ENCODE results near the gene CMTM2. TPM values are rescaled to one million over a fixed set of nuclear protein-coding genes. Genes with fewer than 3 reads are reported as not detected.
"Not testable (repeated sequence)": the region's sequence is repeated elsewhere in the genome, so short reads cannot be mapped to it uniquely, and the experiment has no call there.

The CMTM2 gene
- total RNA-seq, 1 donor from 2014 or later: 1.5 TPM

DNA sequence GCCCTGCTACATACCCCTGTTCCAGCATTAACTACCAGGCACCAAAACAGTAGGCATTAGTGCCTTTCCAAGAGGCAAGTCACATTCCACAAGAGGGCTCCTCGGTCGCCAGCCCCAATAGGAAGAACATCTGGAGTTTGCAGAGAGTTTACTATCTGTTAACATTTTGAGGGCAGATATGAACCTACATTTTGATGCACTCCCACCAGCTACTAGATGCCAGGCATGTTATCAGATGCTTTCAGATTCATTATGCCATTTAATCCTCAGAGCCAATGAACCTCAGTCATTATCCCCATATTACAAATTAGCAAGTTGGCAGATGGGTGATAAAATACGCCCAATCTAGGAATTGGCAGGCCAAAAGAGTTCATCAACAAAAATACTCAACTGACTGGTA is 4.2 kb upstream of the CMTM2 start:
- ATAC-seq (no peak), DNase-seq (ENCODE audit: low spot score) (no peak)
- intact Hi-C loops (cut with DNase I): no loop called here

GRCh38 chr16:66576296-66576695 is 3.0 kb upstream of the CMTM2 start:
- intact Hi-C loops (cut with DNase I): no loop called here
- ATAC-seq (peak; percentile 31), DNase-seq (ENCODE audit: low spot score) (no peak)

GRCh38 chr16:66580605-66581209 is 1.4 kb downstream of the CMTM2 start:
- no peak for DNase-seq (ENCODE audit: low spot score)
- ATAC-seq: peak; percentile 73
- intact Hi-C loops (cut with DNase I): no loop called here

DNA sequence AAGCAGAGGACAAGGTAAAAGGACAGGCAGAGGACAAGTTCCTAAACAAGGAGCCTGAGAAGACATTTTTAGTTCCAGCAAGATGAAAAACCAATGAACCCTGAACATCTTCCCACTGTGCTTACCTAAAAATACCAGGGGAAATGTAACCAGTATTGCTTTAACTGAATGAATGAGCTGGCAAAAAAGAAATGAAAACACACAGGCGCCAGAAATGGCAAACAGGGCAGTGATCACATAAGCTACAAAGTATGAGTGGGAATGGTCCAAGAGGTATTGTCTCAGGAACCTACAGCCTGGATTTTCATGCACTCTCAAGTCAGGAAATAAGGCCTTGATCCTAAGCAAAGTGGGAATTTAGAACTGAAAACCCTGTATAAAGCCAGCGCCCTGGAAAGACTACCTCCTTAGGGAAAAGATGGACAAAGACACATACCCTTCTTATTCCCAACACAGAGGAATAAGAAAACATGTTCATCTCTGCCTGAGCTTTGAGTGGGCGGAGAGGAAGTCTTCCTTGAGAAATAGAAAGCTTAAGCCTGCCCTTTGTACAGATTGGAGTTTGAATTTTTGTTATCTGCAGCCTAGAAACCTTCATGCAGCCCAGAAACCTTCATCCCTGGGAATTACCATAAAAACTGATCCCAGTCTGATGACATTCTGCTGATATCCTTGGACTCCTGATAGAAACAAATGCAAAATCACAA is 2.1 kb downstream of the CMTM2 start:
- no peak for DNase-seq (ENCODE audit: low spot score)
- intact Hi-C loops (cut with DNase I): no loop called here
- ATAC-seq: peak; percentile 34

DNA sequence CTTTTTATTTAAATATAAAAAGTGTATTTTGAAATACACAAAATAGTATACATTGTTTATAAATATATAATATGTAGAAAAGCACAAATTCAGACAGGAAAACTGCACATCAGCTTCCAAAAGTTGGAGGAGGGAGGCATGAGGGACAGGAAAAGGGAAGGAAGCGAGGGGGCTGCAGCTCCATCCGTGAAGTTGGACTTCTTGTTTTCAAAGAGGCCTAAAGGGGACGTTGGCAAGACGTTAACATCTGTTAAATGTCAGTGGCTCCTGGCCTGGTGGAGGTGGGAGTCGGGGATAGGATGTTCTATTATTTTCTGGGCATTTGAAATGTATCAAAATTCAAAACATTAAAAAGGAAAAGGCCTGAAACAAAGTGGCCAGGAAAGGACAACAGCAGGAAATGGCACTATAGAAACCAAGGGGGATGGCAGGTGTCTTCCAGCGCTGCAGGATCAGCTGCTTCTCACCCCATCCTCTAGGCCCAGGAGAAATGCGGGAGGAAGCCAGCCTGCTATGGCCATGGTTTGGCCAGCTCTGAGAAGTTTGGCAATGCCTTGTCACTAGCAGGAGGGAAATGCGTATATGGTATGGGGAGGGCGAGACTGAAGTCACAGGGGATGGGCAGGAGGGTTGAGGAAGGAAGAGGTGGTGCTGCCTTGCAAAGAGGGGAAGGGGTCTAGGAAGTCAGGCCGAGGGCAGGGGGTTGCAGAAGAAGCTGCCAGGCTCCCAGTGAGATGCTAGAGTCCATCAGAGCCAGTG is 6.4 kb downstream of the CMTM2 start:
- ATAC-seq: peak; percentile 38
- DNase-seq (ENCODE audit: low spot score): no peak
- intact Hi-C loops (cut with DNase I): no loop called here

- intact Hi-C loops (cut with DNase I): no loop called here
- DNase-seq (ENCODE audit: low spot score) (no peak), ATAC-seq (no peak)
These were observed 8.8 kb downstream of the CMTM2 start for GRCh38 chr16:66587881-66588600.

- ATAC-seq (peak; percentile 87), DNase-seq (ENCODE audit: low spot score) (no peak)
- intact Hi-C loops (cut with DNase I): no loop called here
These were observed 9.9 kb downstream of the CMTM2 start for GRCh38 chr16:66588981-66589713.

GRCh38 chr16:66590322-66590721 is 11.1 kb downstream of the CMTM2 start:
- ATAC-seq (peak; percentile 17), DNase-seq (ENCODE audit: low spot score) (no peak)
- intact Hi-C loops (cut with DNase I): no loop called here

DNA sequence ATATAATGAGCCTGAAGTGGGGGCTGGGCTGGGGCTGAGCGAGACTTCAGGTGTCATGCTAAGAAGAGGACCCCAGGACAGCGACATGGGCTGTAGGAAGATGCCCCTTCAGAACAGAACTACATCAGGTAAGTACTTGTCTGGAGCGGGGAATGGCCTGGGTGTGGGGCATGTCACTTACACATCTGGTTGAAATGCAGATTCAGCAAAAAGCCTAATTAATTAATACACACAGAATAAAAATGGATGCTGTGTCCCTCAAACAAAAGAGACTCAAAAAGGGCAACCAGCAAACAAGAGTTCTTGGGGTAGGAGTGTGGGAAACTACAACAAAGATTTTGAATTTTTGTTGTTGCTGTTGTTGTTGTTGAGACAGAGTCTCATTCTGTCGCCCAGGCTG is 11.8 kb downstream of the CMTM2 start:
- ATAC-seq (no peak), DNase-seq (ENCODE audit: low spot score) (no peak)
- intact Hi-C loops (cut with DNase I): no loop called here

- no peak for ATAC-seq
- DNase-seq (ENCODE audit: low spot score): no peak
- intact Hi-C loops (cut with DNase I): no loop called here
These were observed 13.0 kb downstream of the CMTM2 start for GRCh38 chr16:66592241-66592640.

DNA sequence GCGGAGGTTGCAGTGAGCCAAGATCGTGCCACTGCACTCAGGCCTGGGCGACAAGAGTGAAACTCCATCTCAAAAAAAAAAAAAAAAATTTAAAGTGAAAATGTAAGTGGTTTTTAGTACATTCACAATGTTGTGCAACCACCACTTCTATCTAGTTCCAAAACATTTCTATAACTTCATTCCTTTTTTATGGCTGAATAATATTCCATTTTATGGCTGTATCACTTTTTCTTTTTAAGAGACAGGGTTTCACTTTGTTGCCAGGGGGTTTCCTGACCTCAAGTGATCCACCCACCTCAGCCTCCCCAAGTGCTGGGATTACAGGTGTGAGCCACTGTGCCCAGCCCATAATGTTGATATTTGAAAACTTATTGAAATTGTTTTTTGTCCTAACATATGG is 13.6 kb downstream of the CMTM2 start:
- intact Hi-C loops (cut with DNase I): no loop called here
- DNase-seq (ENCODE audit: low spot score) (no peak), ATAC-seq (no peak)

DNA sequence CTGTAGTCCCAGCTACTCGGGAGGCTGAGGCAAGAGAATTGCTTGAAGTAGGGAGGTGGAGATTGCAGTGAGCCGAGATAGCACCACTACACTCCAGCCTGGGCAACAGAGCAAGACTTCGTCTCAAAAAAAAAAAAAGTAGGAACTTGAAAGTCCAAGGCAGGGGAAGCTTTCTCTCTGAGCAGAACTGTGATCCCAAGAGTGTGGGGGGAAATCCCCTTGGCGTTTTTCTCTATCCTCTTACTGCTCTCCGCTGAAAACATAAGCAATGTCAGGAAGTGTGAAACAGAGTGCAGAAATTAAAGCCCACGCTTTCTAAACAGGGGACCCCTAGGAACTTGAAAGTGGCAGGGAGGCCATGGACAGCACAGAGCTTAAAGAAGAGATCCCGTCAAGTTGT is 15.5 kb downstream of the CMTM2 start:
- intact Hi-C loops (cut with DNase I): no loop called here
- DNase-seq (ENCODE audit: low spot score): no peak
- no peak for ATAC-seq

GRCh38 chr16:66596559-66596958 is 17.3 kb downstream of the CMTM2 start:
- intact Hi-C loops (cut with DNase I); ATAC-seq: not testable (repeated sequence)

GRCh38 chr16:66596986-66597848 is 18.0 kb downstream of the CMTM2 start:
- DNase-seq (ENCODE audit: low spot score): no peak
- intact Hi-C loops (cut with DNase I): no loop called here
- ATAC-seq: no peak

More at GRCh38 chr16:66596559-66596958, 17.3 kb downstream of the CMTM2 start:
- not testable (repeated sequence) for DNase-seq (ENCODE audit: low spot score)

- DNase-seq (ENCODE audit: low spot score): no peak
- intact Hi-C loops (cut with DNase I): no loop called here
- ATAC-seq: no peak
These were observed 18.8 kb downstream of the CMTM2 start for GRCh38 chr16:66598111-66598510.

- no peak for DNase-seq (ENCODE audit: low spot score)
- ATAC-seq: no peak
- intact Hi-C loops (cut with DNase I): loop anchor here (5.0 kb wide), 1 partner anchor 192 kb away; no protein-coding TSS in a partner anchor
These were observed 20.5 kb downstream of the CMTM2 start for GRCh38 chr16:66599726-66600125.

DNA sequence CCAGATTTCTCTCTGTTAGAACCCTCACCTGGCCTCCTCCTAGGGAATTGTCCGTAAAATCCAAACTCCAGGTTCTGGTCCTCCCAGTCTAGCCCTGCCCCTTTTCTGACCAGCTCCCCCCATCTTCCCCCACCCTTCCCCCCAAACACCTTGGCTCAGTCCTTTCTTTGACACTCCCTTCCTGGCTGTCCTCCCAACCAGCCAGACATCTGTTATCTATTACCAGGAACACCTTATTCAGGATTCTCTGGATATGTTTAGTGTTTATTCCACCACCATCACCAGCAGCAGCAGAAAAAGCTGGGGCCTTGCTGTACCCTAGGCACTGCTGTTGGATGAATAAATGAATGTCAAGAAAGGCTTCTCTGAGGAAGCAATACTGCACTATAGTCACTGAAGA is 21.2 kb downstream of the CMTM2 start:
- intact Hi-C loops (cut with DNase I): loop anchor here (5.0 kb wide), 1 partner anchor 193 kb away; no protein-coding TSS in a partner anchor
- no peak for ATAC-seq
- DNase-seq (ENCODE audit: low spot score): no peak

DNA sequence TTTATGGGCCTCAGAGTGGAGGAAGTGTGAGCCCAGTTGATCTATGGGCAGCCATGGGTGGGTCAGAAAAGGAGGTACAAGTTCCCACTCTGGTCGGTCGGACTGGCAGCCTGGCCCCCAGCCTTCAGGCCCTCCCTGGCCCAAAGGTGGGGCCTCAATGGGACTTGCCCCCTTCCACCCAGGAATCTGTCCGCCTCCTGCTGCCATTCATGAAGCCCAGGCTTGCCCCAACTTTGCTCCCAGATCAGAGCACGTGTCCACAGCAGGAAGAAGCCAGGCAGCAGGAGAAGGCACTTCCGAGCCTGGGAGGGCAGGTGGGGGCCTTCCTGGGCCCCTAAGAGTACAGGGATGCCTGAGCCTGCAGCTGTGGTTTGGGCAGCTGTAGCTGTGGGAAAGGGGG is 22.2 kb downstream of the CMTM2 start:
- DNase-seq (ENCODE audit: low spot score) (no peak), ATAC-seq (no peak)
- intact Hi-C loops (cut with DNase I): loop anchor here (5.0 kb wide), 1 partner anchor 194 kb away; no protein-coding TSS in a partner anchor

Measured in sciatic nerve (tissue), 2 donors.